ENCODE data around the gene CCDC71L.

DNA sequence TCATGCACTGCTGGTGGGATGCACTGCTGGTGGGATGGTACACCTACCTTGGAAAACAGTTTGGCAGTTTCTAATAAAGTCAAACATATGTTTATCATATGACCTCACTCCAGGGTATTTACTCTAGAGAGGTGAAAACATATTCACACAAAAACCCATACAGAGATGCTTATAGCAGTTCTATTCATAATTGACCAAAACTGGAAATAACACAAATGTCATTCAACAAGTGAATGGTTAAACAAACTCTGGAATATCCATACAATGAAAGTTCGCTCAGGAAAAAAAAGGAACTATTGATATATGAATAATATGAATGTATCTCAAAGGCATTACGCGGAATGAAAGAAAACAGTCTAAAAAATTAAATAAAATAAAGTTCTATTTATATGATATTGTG, 19.5 kb downstream of the CCDC71L start:
- TF ChIP-seq ZNF274 (IDR thresholded peaks at IDR 0.05; ENCODE audit: low read depth, low read length): no peak
- no peak for TF ChIP-seq YY1 (IDR thresholded peaks at IDR 0.05; ENCODE audit: insufficient read depth, insufficient read length)
- TF ChIP-seq SUZ12 (IDR thresholded peaks at IDR 0.05; ENCODE audit: extremely low read depth, insufficient read depth, insufficient read length): no peak

Data from NT2/D1 (cell line).